ENCODE data around the gene DCC. TPM values are rescaled to one million over a fixed set of nuclear protein-coding genes. Genes with fewer than 3 reads are reported as not detected.

DCC gene
- total RNA-seq, 2 donors from 2014 or later, result 0.10 to 0.48 TPM

GRCh38 chr18:52829876-52830405, 489.9 kb downstream of the DCC start:
- Histone ChIP-seq H3K27ac (no peak overlapping the region), H3K4me3 (no peak overlapping the region), H3K27me3 (no peaks in the 10 kb centered on the region), H3K4me1 (no peaks in the 10 kb centered on the region), H3K9ac (ENCODE audit: low read depth in 2 of 2, low read length in 2 of 2) (no peak overlapping the region), H3K36me3 (no peaks in the 10 kb centered on the region), H3K9me3 (no peaks in the 10 kb centered on the region)
- TF ChIP-seq CTCF (IDR thresholded peaks at IDR 0.05), result no peak
- no peak for DNase-seq
- intact Hi-C loops (cut with DNase I), result no loop called here

- no peak for DNase-seq
- H3K27ac ChIP-seq, result no peak overlapping the region
- H3K9me3 ChIP-seq, result no peaks in the 10 kb centered on the region
- H3K36me3 ChIP-seq, result no peaks in the 10 kb centered on the region
- TF ChIP-seq CTCF (IDR thresholded peaks at IDR 0.05), result no peak
- H3K27me3 ChIP-seq, result no peaks in the 10 kb centered on the region
- H3K4me1 ChIP-seq, result no peaks in the 10 kb centered on the region
- H3K4me3 ChIP-seq, result no peak overlapping the region
- H3K9ac ChIP-seq (ENCODE audit: low read depth in 2 of 2, low read length in 2 of 2), result no peak overlapping the region
- intact Hi-C loops (cut with DNase I), result no loop called here
These were observed 504.3 kb downstream of the DCC start for GRCh38 chr18:52844323-52844722.

- intact Hi-C loops (cut with DNase I), result no loop called here
- Histone ChIP-seq H3K27ac (no peak overlapping the region), H3K9me3 (no peaks in the 10 kb centered on the region), H3K36me3 (no peaks in the 10 kb centered on the region), H3K27me3 (no peaks in the 10 kb centered on the region), H3K4me3 (no peak overlapping the region), H3K4me1 (no peaks in the 10 kb centered on the region), H3K9ac (ENCODE audit: low read depth in 2 of 2, low read length in 2 of 2) (no peak overlapping the region)
- TF ChIP-seq CTCF (IDR thresholded peaks at IDR 0.05), result no peak
- no peak for DNase-seq
These were observed 505.0 kb downstream of the DCC start for GRCh38 chr18:52845036-52845435.

GRCh38 chr18:52850031-52850560, 510.1 kb downstream of the DCC start:
- no peaks in the 10 kb centered on the region for H3K27me3 ChIP-seq
- no peak for DNase-seq
- intact Hi-C loops (cut with DNase I), result no loop called here

GRCh38 chr18:52861558-52861957, 521.6 kb downstream of the DCC start:
- Histone ChIP-seq H3K36me3 (no peaks in the 10 kb centered on the region), H3K27ac (no peak overlapping the region), H3K27me3 (no peaks in the 10 kb centered on the region), H3K9me3 (no peaks in the 10 kb centered on the region), H3K4me1 (no peaks in the 10 kb centered on the region), H3K4me3 (no peak overlapping the region), H3K9ac (ENCODE audit: low read depth in 2 of 2, low read length in 2 of 2) (no peak overlapping the region)
- DNase-seq, result no peak
- intact Hi-C loops (cut with DNase I), result no loop called here
- no peak for TF ChIP-seq CTCF (IDR thresholded peaks at IDR 0.05)

More at GRCh38 chr18:52850031-52850560, 510.1 kb downstream of the DCC start:
- no peaks in the 10 kb centered on the region for H3K36me3 ChIP-seq
- H3K9me3 ChIP-seq, result no peaks in the 10 kb centered on the region
- no peak overlapping the region for H3K9ac ChIP-seq (ENCODE audit: low read depth in 2 of 2, low read length in 2 of 2)
- no peak overlapping the region for H3K27ac ChIP-seq
- no peaks in the 10 kb centered on the region for H3K4me1 ChIP-seq
- no peak for TF ChIP-seq CTCF (IDR thresholded peaks at IDR 0.05)
- no peak overlapping the region for H3K4me3 ChIP-seq

All from colonic mucosa (tissue), 4 donors.